ENCODE data around the gene NUDCD2.

GRCh38 chr5:163445345-163445744, 14.6 kb downstream of the NUDCD2 start:
- TF ChIP-seq CTCF (IDR thresholded peaks at IDR 0.05) (no peak), POLR2A (IDR thresholded peaks at IDR 0.05) (no peak)
